Measurements from ENCODE around the gene NKX6-1. TPM values are rescaled to one million over a fixed set of nuclear protein-coding genes. Genes with fewer than 3 reads are reported as not detected.

NKX6-1 gene
- total RNA-seq, 1 experiment from 2014 or later: 0.09 TPM

DNA sequence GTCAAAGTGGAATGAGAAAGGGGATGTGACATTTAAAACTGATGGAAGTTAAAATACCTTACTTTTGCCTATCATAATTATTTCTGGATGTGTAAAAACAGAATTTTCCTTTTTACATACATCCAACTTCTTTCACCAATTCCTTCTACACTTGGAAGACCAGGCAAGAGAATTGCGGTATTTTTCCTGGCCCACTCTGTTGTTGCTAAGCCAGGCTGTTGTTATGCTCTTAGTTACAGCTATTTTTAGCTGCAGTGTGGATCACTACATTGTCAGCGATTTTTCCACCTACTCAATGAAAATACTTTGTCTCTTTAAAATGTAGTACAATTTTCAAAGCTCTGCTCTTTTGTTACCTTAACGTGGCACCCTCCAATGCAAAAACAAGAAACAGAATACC lies 43.4 kb downstream of the NKX6-1 start:
- Histone ChIP-seq H3K56ac (ENCODE audit: insufficient read length, low read depth, low read length) (no peak overlapping the region), H2BK15ac (ENCODE audit: low read depth, low read length) (no peak overlapping the region), H3K27me3 (ENCODE audit: insufficient read depth, low read length) (no peaks in the 10 kb centered on the region), H2AFZ (ENCODE audit: low read length) (no peak overlapping the region), H3K4ac (ENCODE audit: low read depth, low read length) (no peak overlapping the region), H3K4me2 (ENCODE audit: insufficient read depth, insufficient read length, low read length) (no peak overlapping the region), H3K27ac (ENCODE audit: insufficient read length, low read depth, low read length) (no peak overlapping the region), H3K23ac (ENCODE audit: insufficient read length, low read depth, low read length) (no peak overlapping the region), H2BK12ac (ENCODE audit: insufficient read length, low read depth, low read length) (no peak overlapping the region), H4K5ac (ENCODE audit: insufficient read length, low read depth, low read length) (no peak overlapping the region), H3K9me3 (ENCODE audit: control insufficient read depth, low read depth, low read length) (no peaks in the 10 kb centered on the region), H3T11ph (ENCODE audit: low read length) (no peak overlapping the region), H3K79me2 (ENCODE audit: insufficient read depth, low read length) (no peaks in the 10 kb centered on the region), H3K14ac (ENCODE audit: insufficient read depth, low read length) (no peak overlapping the region), H3K79me1 (ENCODE audit: insufficient read depth, low read depth, low read length, poor library complexity, severe bottlenecking) (no peaks in the 10 kb centered on the region), H2BK20ac (ENCODE audit: low read depth, low read length, poor library complexity, severe bottlenecking) (no peak overlapping the region), H2BK5ac (ENCODE audit: insufficient read length, low read length) (no peak overlapping the region), H3K23me2 (ENCODE audit: insufficient read length, low read depth, low read length, poor library complexity, severe bottlenecking) (no peaks in the 10 kb centered on the region), H2BK120ac (ENCODE audit: low read depth, low read length, poor library complexity, severe bottlenecking) (no peak overlapping the region), H4K91ac (ENCODE audit: insufficient read length, low read depth, low read length) (no peak overlapping the region), H4K8ac (replicated peaks; ENCODE audit: insufficient read length, low read depth, low read length) (no peak overlapping the region), H4K20me1 (ENCODE audit: control insufficient read depth, insufficient read depth, insufficient read length) (no peaks in the 10 kb centered on the region), H3K9ac (ENCODE audit: extremely low read depth, insufficient read length, low read length) (no peak overlapping the region), H3K4me1 (ENCODE audit: insufficient read depth, low read length) (no peaks in the 10 kb centered on the region), H3K18ac (ENCODE audit: insufficient read length, low read depth, low read length) (no peak overlapping the region), H2AK5ac (ENCODE audit: insufficient read length, low read length) (no peak overlapping the region)
- Mint-ChIP-seq H3K4me1 (peaks cover 18 to 19% of the 10 kb centered on the region in 2 experiments), H3K9me3 (no peaks in the 10 kb centered on the region), H3K36me3 (ENCODE audit: insufficient read depth in 1 of 3, low read depth in 3 of 3) (no peaks in the 10 kb centered on the region), H3K27me3 (ENCODE audit: low read depth) (no peaks in the 10 kb centered on the region; the same call in 1 of the 2 replicates), H3K4me3 (no peak overlapping the region), H3K27ac (no peak overlapping the region)
- TF ChIP-seq, protein P1, sequence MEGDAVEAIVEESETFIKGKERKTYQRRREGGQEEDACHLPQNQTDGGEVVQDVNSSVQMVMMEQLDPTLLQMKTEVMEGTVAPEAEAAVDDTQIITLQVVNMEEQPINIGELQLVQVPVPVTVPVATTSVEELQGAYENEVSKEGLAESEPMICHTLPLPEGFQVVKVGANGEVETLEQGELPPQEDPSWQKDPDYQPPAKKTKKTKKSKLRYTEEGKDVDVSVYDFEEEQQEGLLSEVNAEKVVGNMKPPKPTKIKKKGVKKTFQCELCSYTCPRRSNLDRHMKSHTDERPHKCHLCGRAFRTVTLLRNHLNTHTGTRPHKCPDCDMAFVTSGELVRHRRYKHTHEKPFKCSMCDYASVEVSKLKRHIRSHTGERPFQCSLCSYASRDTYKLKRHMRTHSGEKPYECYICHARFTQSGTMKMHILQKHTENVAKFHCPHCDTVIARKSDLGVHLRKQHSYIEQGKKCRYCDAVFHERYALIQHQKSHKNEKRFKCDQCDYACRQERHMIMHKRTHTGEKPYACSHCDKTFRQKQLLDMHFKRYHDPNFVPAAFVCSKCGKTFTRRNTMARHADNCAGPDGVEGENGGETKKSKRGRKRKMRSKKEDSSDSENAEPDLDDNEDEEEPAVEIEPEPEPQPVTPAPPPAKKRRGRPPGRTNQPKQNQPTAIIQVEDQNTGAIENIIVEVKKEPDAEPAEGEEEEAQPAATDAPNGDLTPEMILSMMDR (conservative IDR thresholded peaks at IDR 0.05): no peak
- no peak for DNase-seq
- WGBS (ENCODE audit: extremely low coverage, insufficient read length, low lambda C conversion rate): no CpG with 5 or more reads among the region's 3 CpGs
